Peyer's patch (tissue), 4 donors: Measurements from ENCODE around the gene MYH10. TPM values are rescaled to one million over a fixed set of nuclear protein-coding genes. Genes with fewer than 3 reads are reported as not detected.
"Not testable (repeated sequence)": the region's sequence is repeated elsewhere in the genome, so short reads cannot be mapped to it uniquely, and the experiment has no call there.

ENCODE experiments used
- DNase-seq, 3 donors: peaks; one replicate each; pipeline ENCODE4 v3.0.0-alpha.2; 2017 to 2019
- H3K27ac ChIP-seq, 4 donors: fragments of 200-600 bp; sonication (generic); one replicate each; pipeline ENCODE4 v1.5.1; 2016 to 2019
- H3K27me3 ChIP-seq, 2 donors: fragments of 200-600 bp; sonication (generic); one replicate each; pipeline ENCODE4 v1.5.1; 2019
- H3K36me3 ChIP-seq, 3 donors: fragments of 200-600 bp; sonication (generic); one replicate each; pipeline ENCODE4 v1.5.1; 2016 to 2019
- H3K4me1 ChIP-seq, 4 donors: fragments of 200-600 bp; sonication (generic); one replicate each; pipeline ENCODE4 v1.5.1; 2016 to 2019
- H3K4me3 ChIP-seq, 4 donors: fragments of 200-600 bp; sonication (generic); 1 replicate in 3 of 4; 2 replicates in 1 of 4; pipeline ENCODE4 v1.5.1; 2016 to 2019; ENCODE audit warnings: mild to moderate bottlenecking in 1 of 4
- H3K9me3 ChIP-seq, 4 donors: fragments of 200-600 bp; sonication (generic); one replicate each; pipeline ENCODE4 v1.5.1; 2016 to 2019; ENCODE audit warnings: mild to moderate bottlenecking in 1 of 4
- POLR2A ChIP-seq, 2 donors: fragments of 450-650 bp; IDR thresholded peaks; one replicate each; pipeline ENCODE4 v1.5.1; 2017; ENCODE audit warnings: antibody characterized with exemption in 2 of 2, mild to moderate bottlenecking in 2 of 2, moderate library complexity in 2 of 2
- total RNA-seq, 4 donors: library from RNA; depleted of rRNA; stranded (reverse); fragments of >200 nt; gene quantifications; one replicate each; pipeline ENCODE4 v1.1.0, GENCODE V29; 2016
- TF ChIP-seq, protein P1 (sequence below), 6 experiments: fragments of 450-650 bp in 4 of 6; fragments of 200-600 bp in 2 of 6; sonication (generic) in 1 of 6; IDR thresholded peaks; one replicate each; pipeline ENCODE4 v1.5.1; 2017 to 2019; ENCODE audit warnings: antibody characterized with exemption in 6 of 6, mild to moderate bottlenecking in 3 of 6, moderate library complexity in 1 of 6

Gene MYH10
- total RNA-seq, 4 donors from 2014 or later, result 1.2 to 10.7 (median 3.6) TPM

DNA sequence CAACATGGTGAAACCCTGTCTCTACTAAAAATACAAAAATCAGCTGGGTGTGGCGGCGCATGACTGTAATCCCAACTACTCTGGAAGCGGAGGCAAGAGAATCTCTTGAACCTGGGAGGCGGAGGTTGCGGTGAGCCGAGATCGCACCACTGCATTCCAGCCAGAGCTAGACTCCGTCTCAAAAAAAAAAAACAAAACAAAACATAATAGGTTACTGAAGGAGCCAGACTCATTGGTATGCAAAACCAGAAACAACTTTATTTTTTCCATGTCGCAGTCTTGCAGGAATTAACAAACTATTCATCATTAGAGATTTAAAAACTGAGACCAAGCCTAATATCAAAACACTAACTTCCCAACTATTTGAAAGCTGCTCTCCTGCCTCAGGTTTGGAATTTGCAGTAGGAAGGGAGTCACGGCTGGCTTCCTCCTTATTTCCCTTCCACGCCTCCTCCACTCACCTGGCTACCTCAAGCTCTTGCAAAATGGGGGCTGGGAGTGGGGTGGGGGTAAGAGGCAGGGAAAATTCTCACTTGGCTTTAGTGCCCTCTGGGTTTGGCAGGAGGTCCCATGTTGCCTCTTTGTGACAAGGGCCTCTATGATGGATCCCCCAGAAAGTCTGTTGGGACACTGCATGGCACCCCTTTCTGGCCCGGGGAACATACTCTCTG lies 34.1 kb upstream of the MYH10 start:
- H3K36me3 ChIP-seq, result no peaks in the 10 kb centered on the region
- H3K9me3 ChIP-seq, result no peaks in the 10 kb centered on the region
- no peaks in the 10 kb centered on the region for H3K4me1 ChIP-seq
- H3K27me3 ChIP-seq, result no peaks in the 10 kb centered on the region
- TF ChIP-seq, protein P1, sequence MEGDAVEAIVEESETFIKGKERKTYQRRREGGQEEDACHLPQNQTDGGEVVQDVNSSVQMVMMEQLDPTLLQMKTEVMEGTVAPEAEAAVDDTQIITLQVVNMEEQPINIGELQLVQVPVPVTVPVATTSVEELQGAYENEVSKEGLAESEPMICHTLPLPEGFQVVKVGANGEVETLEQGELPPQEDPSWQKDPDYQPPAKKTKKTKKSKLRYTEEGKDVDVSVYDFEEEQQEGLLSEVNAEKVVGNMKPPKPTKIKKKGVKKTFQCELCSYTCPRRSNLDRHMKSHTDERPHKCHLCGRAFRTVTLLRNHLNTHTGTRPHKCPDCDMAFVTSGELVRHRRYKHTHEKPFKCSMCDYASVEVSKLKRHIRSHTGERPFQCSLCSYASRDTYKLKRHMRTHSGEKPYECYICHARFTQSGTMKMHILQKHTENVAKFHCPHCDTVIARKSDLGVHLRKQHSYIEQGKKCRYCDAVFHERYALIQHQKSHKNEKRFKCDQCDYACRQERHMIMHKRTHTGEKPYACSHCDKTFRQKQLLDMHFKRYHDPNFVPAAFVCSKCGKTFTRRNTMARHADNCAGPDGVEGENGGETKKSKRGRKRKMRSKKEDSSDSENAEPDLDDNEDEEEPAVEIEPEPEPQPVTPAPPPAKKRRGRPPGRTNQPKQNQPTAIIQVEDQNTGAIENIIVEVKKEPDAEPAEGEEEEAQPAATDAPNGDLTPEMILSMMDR (IDR thresholded peaks at IDR 0.05), result no peak
- no peak for TF ChIP-seq POLR2A (IDR thresholded peaks at IDR 0.05)
- no peak for DNase-seq
- H3K4me3 ChIP-seq, result no peak overlapping the region
- H3K27ac ChIP-seq, result no peak overlapping the region

DNA sequence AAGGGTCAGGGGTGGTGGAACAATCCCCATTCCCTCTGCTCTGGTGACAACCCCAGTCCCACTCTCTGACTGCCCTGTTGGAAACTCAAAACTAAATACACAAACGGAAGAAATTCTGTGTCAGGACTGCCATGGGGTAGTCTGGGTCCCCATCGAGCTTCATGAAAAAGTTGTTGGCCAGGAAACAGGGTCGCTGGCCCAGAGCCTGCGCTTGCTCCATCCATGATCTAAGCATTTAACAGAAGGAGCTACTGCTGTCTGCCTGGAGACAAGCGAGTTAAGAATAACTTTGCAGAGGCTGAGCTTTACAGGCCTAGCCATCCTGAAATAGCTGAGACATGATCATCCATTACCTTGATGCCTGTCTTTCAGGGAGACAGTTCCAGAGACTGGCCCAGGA lies 32.4 kb upstream of the MYH10 start:
- H3K4me1 ChIP-seq, result no peaks in the 10 kb centered on the region
- DNase-seq, result no peak
- H3K36me3 ChIP-seq, result no peaks in the 10 kb centered on the region
- H3K27ac ChIP-seq, result no peak overlapping the region
- TF ChIP-seq POLR2A (IDR thresholded peaks at IDR 0.05), result no peak
- TF ChIP-seq, protein P1 (IDR thresholded peaks at IDR 0.05), result no peak
- H3K27me3 ChIP-seq, result no peaks in the 10 kb centered on the region
- H3K4me3 ChIP-seq, result no peak overlapping the region
- H3K9me3 ChIP-seq, result no peaks in the 10 kb centered on the region

DNA sequence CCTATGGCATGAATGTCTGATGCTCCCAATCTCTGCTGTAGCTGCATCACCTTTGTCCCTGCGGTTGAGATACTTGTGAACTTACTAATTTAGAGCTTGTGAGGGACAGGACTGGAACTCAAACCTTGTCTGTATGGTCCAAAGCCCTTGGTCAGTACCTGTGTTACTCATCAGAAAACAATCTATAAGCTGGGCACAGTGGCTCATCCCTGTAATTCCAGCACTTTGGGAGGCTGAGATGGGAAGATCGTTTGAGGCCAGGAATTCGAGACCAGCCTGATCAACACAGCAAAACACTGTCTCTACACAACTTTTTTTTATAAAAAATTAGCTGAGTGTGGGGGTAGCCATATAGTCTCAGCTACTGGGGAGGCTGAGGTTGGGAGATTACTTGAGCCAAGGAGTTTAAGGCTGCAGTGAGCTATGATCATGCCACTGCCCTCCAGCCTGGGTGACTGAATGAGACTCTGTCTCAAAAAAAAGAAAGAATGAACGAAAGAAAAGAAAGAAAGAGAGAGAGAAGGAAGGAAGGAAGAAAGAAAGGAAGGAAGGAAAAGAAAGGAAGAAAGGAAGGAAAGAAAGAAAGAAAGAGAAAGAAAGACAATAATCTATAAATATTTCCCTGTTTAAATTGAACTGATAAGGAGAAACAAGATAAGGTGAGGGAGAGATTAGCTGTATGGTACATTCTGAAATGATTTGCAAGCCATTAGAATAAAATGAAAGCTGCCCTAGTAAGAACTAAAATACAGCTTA lies 31.7 kb upstream of the MYH10 start:
- DNase-seq, result no peak
- Histone ChIP-seq H3K9me3 (no peaks in the 10 kb centered on the region), H3K4me3 (no peak overlapping the region), H3K4me1 (no peaks in the 10 kb centered on the region), H3K27ac (no peak overlapping the region), H3K36me3 (no peaks in the 10 kb centered on the region), H3K27me3 (no peaks in the 10 kb centered on the region)
- TF ChIP-seq POLR2A (IDR thresholded peaks at IDR 0.05), result no peak
- TF ChIP-seq, protein P1 (IDR thresholded peaks at IDR 0.05), result no peak

DNA sequence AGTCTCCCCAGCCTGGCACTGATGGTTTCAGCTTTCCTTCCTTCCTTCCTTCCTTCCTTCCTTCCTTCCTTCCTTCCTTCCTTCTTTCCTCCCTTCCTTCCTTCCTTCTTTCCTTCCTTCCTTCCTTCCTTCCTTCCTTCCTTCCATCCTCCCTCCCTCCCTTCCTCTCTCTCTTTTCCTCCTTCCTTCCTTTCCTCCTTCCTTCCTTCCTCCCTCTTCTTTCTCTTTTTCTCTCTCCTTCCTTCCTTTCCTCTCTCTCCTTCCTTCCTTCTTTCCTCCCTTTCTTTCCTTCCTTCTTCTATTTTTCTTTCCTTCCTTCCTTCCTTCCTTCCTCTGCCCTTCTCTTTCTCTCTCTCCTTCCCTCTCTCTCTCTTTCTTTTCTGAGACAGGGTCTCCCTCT lies 30.2 kb upstream of the MYH10 start:
- H3K9me3 ChIP-seq, H3K4me3 ChIP-seq, DNase-seq, H3K4me1 ChIP-seq, H3K27ac ChIP-seq, H3K27me3 ChIP-seq, H3K36me3 ChIP-seq: not testable (repeated sequence)

DNA sequence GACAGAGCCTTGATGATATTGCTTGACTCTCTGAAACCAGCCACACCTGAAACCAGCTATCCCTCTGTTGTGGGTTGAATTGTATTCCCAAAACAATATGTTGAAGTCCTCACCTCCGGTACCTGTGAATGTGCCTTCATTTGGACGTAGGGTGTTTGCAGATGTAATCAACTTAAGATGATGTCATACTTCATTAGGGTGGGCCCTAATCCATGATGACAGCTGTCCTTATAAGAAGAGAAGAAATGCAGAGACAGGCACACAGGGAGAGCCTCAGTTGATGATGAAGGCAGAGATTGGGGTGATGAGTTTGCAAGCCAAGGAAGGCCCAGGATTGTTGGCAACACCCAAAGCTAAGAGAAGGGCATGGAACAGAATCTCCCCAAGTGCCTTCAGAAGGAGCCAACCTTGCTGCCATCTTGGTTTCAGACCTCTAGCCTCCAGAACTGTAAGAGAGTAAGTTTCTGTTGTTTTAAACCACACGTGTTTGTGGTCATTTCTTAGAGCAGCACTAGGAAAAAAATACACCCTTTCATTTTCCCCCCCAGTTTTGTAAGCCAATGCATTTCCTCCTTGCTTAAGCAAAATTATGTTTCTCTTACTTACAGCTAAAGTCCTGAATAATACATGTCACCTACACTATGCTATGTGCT lies 29.4 kb upstream of the MYH10 start:
- H3K27ac ChIP-seq, result no peak overlapping the region
- H3K27me3 ChIP-seq, result no peaks in the 10 kb centered on the region
- DNase-seq, result no peak
- TF ChIP-seq, protein P1 (IDR thresholded peaks at IDR 0.05), result no peak
- no peak for TF ChIP-seq POLR2A (IDR thresholded peaks at IDR 0.05)
- no peaks in the 10 kb centered on the region for H3K36me3 ChIP-seq
- H3K4me3 ChIP-seq, result no peak overlapping the region
- H3K4me1 ChIP-seq, result no peaks in the 10 kb centered on the region
- H3K9me3 ChIP-seq, result peaks cover 0 to 4% (median 0%) of the 10 kb centered on the region in 4 donors

DNA sequence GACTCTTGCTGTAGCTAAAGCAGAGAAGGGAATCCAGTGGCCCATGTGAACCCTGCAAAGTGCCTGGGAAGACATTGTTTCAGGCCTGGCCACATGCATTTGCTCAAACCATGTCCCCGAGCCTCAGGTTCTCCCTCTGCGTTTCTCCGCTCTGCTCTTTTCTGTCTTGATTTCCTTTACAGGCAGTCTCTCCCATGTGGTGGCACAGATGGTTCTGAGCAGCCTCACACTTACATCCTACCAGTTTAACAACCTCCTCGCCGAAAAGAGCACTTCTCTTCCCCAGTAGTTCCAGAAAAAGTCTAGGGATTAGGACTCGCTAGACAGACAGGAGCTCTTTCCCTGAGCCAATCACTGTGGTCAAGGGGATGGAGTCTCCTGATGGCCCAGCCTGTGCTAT lies 28.3 kb upstream of the MYH10 start:
- H3K9me3 ChIP-seq, result peaks cover 0 to 4% (median 0%) of the 10 kb centered on the region in 4 donors
- no peak for TF ChIP-seq POLR2A (IDR thresholded peaks at IDR 0.05)
- TF ChIP-seq, protein P1 (IDR thresholded peaks at IDR 0.05), result no peak
- H3K4me1 ChIP-seq, result no peaks in the 10 kb centered on the region
- H3K27me3 ChIP-seq, result no peaks in the 10 kb centered on the region
- no peak for DNase-seq
- H3K36me3 ChIP-seq, result no peaks in the 10 kb centered on the region
- no peak overlapping the region for H3K27ac ChIP-seq
- no peak overlapping the region for H3K4me3 ChIP-seq
